Astrocyte (in vitro differentiated cells and primary cell): Measurements from ENCODE around the gene CIAPIN1.

Experiments
- EZH2 ChIP-seq: IDR thresholded peaks from 2 replicates; pipeline ENCODE4 v1.6.1; 2012; ENCODE audit warnings: mild to moderate bottlenecking, low read length, inconsistent platforms; ENCODE audit not compliant: insufficient read depth
- TF ChIP-seq, protein P1 (sequence below): IDR thresholded peaks from 2 replicates; pipeline ENCODE4 v1.5.1; 2011; ENCODE audit warnings: low read depth, mild to moderate bottlenecking, inconsistent platforms, low read length, moderate library complexity; ENCODE audit not compliant: insufficient read depth

DNA sequence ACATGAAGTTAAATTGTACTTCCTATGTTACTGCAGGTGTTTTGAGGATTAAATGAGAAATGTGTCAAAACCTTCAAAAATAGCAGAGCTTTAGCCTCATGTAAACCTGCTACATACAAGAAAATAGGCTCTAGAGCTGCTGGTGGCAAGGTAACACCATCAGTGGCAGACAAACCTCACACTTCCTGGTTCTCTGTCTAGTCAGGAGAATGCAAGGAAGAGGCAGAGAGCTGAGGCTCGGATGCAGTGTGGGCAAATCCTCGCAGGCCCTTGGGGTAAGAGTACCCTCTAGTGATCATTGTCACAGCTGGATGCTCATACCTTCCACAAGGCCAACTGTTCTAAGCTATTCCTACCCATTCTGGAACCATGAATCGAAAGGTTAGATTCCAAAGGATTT is 14.2 kb downstream of the CIAPIN1 start:
- TF ChIP-seq, protein P1, sequence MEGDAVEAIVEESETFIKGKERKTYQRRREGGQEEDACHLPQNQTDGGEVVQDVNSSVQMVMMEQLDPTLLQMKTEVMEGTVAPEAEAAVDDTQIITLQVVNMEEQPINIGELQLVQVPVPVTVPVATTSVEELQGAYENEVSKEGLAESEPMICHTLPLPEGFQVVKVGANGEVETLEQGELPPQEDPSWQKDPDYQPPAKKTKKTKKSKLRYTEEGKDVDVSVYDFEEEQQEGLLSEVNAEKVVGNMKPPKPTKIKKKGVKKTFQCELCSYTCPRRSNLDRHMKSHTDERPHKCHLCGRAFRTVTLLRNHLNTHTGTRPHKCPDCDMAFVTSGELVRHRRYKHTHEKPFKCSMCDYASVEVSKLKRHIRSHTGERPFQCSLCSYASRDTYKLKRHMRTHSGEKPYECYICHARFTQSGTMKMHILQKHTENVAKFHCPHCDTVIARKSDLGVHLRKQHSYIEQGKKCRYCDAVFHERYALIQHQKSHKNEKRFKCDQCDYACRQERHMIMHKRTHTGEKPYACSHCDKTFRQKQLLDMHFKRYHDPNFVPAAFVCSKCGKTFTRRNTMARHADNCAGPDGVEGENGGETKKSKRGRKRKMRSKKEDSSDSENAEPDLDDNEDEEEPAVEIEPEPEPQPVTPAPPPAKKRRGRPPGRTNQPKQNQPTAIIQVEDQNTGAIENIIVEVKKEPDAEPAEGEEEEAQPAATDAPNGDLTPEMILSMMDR: no peak
- TF ChIP-seq EZH2: no peak
